Muscle of arm (tissue), 12 donors: ENCODE data around the gene SLC39A1. TPM values are rescaled to one million over a fixed set of nuclear protein-coding genes. Genes with fewer than 3 reads are reported as not detected.
A peak's percentile ranks its signal among the peaks of the same experiment; 100 is the strongest.
"Not testable (repeated sequence)": the region's sequence is repeated elsewhere in the genome, so short reads cannot be mapped to it uniquely, and the experiment has no call there.

Experiments
- DNase-seq: peaks from one replicate; pipeline ENCODE4 v3.0.0-alpha.2; 2013
- polyA plus RNA-seq, 12 donors: library from polyadenylated mRNA; unstranded; fragments of 120-200 nt; gene quantifications; one replicate each; pipeline ENCODE4 v1.2.1, GENCODE V29; 2013; ENCODE audit not compliant: insufficient read length in 12 of 12

The SLC39A1 gene
- polyA plus RNA-seq, 12 donors: 33.5 to 57.6 (median 41.6) TPM; not detected in 1

- no peak for DNase-seq
Observed at GRCh38 chr1:153932156-153933131, 30.9 kb downstream of the SLC39A1 start.

- DNase-seq: no peak
Observed at GRCh38 chr1:153929981-153930948, 33.1 kb downstream of the SLC39A1 start.

- no peak for DNase-seq
Observed at GRCh38 chr1:153929426-153929825, 33.9 kb downstream of the SLC39A1 start.

- DNase-seq: no peak
Observed at GRCh38 chr1:153928791-153929341, 34.5 kb downstream of the SLC39A1 start.

GRCh38 chr1:153928245-153928644 is 35.1 kb downstream of the SLC39A1 start:
- no peak for DNase-seq

- no peak for DNase-seq
Observed at GRCh38 chr1:153926405-153926804, 36.9 kb downstream of the SLC39A1 start.

- peak; percentile 99 for DNase-seq
Observed at GRCh38 chr1:153922972-153923925, 40.1 kb downstream of the SLC39A1 start, which contains the start of gene GATAD2B. TSS of gene GATAD2B (minus strand) at chr1:153922972. CDS start at chr1:153828347, 94,625 bp downstream.

GRCh38 chr1:153922076-153922971 is 41.0 kb downstream of the SLC39A1 start:
- peak; percentile 30 for DNase-seq

- DNase-seq: peak; percentile 14
Observed at GRCh38 chr1:153921803-153922075, 41.6 kb downstream of the SLC39A1 start.

GRCh38 chr1:153921080-153921802 is 42.1 kb downstream of the SLC39A1 start:
- DNase-seq: no peak

- DNase-seq: no peak
Observed at GRCh38 chr1:153919876-153920852, 43.2 kb downstream of the SLC39A1 start.

GRCh38 chr1:153916297-153916696 is 47.0 kb downstream of the SLC39A1 start:
- DNase-seq: no peak

GRCh38 chr1:153912349-153912748 is 51.0 kb downstream of the SLC39A1 start:
- DNase-seq: no peak

- not testable (repeated sequence) for DNase-seq
Observed at GRCh38 chr1:153910560-153910959, 52.8 kb downstream of the SLC39A1 start.
